A549 (cell line): Measurements from ENCODE around the gene PDE8A. TPM values are rescaled to one million over a fixed set of nuclear protein-coding genes. Genes with fewer than 3 reads are reported as not detected.

ENCODE experiments used
- ATAC-seq, 2 experiments: fragments of 200-7000 bp in 1 of 2; fragments of >200 bp in 1 of 2; cut with Nextera tagmentation in 1 of 2; cut with Tn5 transposase in 1 of 2; 3 replicates each; pipeline versions ENCODE4 v1.8.0 to v1.9.1; 2018 to 2020; ENCODE audit warnings: mild to moderate bottlenecking in 1 of 2, moderate library complexity in 1 of 2
- CTCF ChIA-PET: fragments of 300-600 bp; sonication (Branson Sonifier 250); formaldehyde crosslinking; extraction: SDS; loops from one replicate; lab custom pipeline; 2021; ENCODE audit warnings: antibody characterized with exemption, inconsistent platforms; lab: Yijun Ruan, JAX
- POLR2A ChIA-PET: fragments of 350-600 bp; formaldehyde crosslinking; extraction: SDS; loops from one replicate; lab custom pipeline; 2021; ENCODE audit warnings: antibody characterized with exemption, inconsistent platforms; lab: Yijun Ruan, JAX
- DNase-seq, 2 experiments: peaks; one replicate each; pipeline versions ENCODE4 v3.0.0 to v3.0.0-alpha.2; 2011 to 2016; ENCODE audit warnings: low read depth in 1 of 2, low spot score in 1 of 2
- FAIRE-seq: peaks from 2 replicates; lab custom pipeline; 2011; peaks lifted over from hg19 to GRCh38; lab: Jason Lieb, UNC
- H3K27ac ChIP-seq, 2 experiments: fragments of >200 bp; sonication (Bioruptor Twin); formaldehyde crosslinking; 3 replicates each; pipeline ENCODE4 v1.5.1; 2016 to 2017
- H3K4me1 ChIP-seq: fragments of >200 bp; sonication (Bioruptor Twin); formaldehyde crosslinking; 3 replicates; pipeline ENCODE4 v1.6.1; 2016
- H3K4me2 ChIP-seq: fragments of >200 bp; sonication (Bioruptor Twin); formaldehyde crosslinking; 3 replicates; pipeline ENCODE4 v1.6.1; 2016
- H3K4me3 ChIP-seq: fragments of >200 bp; sonication (Bioruptor Twin); formaldehyde crosslinking; 3 replicates; pipeline ENCODE4 v1.5.1; 2016
- H3K9me3 ChIP-seq: fragments of >200 bp; sonication (Bioruptor Twin); formaldehyde crosslinking; 3 replicates; pipeline ENCODE4 v1.6.1; 2016
- BHLHE40 ChIP-seq: IDR thresholded peaks from 2 replicates; pipeline ENCODE4 v1.6.1; 2012; ENCODE audit warnings: low read depth, low read length, inconsistent platforms
- CBX2 ChIP-seq: fragments of 200-600 bp; sonication (generic); IDR thresholded peaks from 2 replicates; pipeline ENCODE4 v1.6.1; 2016; ENCODE audit warnings: low read depth, mild to moderate bottlenecking, borderline replicate concordance
- CBX8 ChIP-seq: fragments of 200-600 bp; sonication (generic); IDR thresholded peaks from 2 replicates; pipeline ENCODE4 v1.6.1; 2016
- CEBPB ChIP-seq, 2 experiments: fragments of >200 bp in 1 of 2; sonication (Bioruptor Twin) in 1 of 2; formaldehyde crosslinking in 1 of 2; IDR thresholded peaks; 2 replicates each; pipeline ENCODE4 v1.6.1; 2012 to 2016
- CHD4 ChIP-seq: fragments of 200-600 bp; sonication (generic); IDR thresholded peaks from 2 replicates; pipeline ENCODE4 v1.6.1; 2016; ENCODE audit warnings: antibody characterized with exemption, mild to moderate bottlenecking, borderline replicate concordance
- EHF ChIP-seq: fragments of 250-450 bp; sonication (Bioruptor Pico); IDR thresholded peaks from 2 replicates; pipeline ENCODE4 v1.5.0; 2020; ENCODE audit warnings: mild to moderate bottlenecking
- FOXS1 ChIP-seq: fragments of 250-450 bp; sonication (Bioruptor Pico); IDR thresholded peaks from 2 replicates; pipeline ENCODE4 v1.5.0; 2020; ENCODE audit warnings: mild to moderate bottlenecking, moderate library complexity
- HEYL ChIP-seq: fragments of 250-450 bp; sonication (Bioruptor Pico); IDR thresholded peaks from 2 replicates; pipeline ENCODE4 v1.8.0; 2021; ENCODE audit warnings: mild to moderate bottlenecking, moderate library complexity
- HOXA7 ChIP-seq: fragments of 250-450 bp; sonication (Bioruptor Pico); IDR thresholded peaks from 2 replicates; pipeline ENCODE4 v1.5.0; 2020; ENCODE audit warnings: mild to moderate bottlenecking, moderate library complexity
- JUN ChIP-seq, 2 experiments: fragments of >200 bp; sonication (Bioruptor Twin); formaldehyde crosslinking; IDR thresholded peaks; 2 replicates in 1 of 2; 3 replicates in 1 of 2; pipeline ENCODE4 v1.6.1; 2016 to 2017
- MAFK ChIP-seq: fragments of 450-650 bp; IDR thresholded peaks from 2 replicates; pipeline ENCODE4 v1.6.1; 2014; ENCODE audit not compliant: partially characterized antibody
- MAZ ChIP-seq: fragments of 150-350 bp; IDR thresholded peaks from 2 replicates; pipeline ENCODE4 v1.6.1; 2014; ENCODE audit warnings: antibody characterized with exemption, low read depth, low read length, borderline replicate concordance
- PHF8 ChIP-seq: fragments of 200-600 bp; sonication (generic); IDR thresholded peaks from 2 replicates; pipeline ENCODE4 v1.6.1; 2016; ENCODE audit warnings: low read depth, mild to moderate bottlenecking, antibody characterized with exemption, moderate library complexity, borderline replicate concordance
- RNF2 ChIP-seq: fragments of 200-600 bp; sonication (generic); IDR thresholded peaks from 2 replicates; pipeline ENCODE4 v1.6.1; 2016; ENCODE audit warnings: low read depth, mild to moderate bottlenecking, antibody characterized with exemption, moderate library complexity, borderline replicate concordance
- SREBF2 ChIP-seq: fragments of 450-650 bp; IDR thresholded peaks from 2 replicates; pipeline ENCODE4 v1.6.1; 2014; ENCODE audit warnings: mild to moderate bottlenecking, moderate library complexity
- ZC3H11A ChIP-seq: fragments of 450-650 bp; IDR thresholded peaks from 2 replicates; pipeline ENCODE4 v1.6.1; 2014; ENCODE audit warnings: antibody characterized with exemption, mild to moderate bottlenecking
- ZNF302 ChIP-seq: fragments of 250-450 bp; sonication (Bioruptor Pico); IDR thresholded peaks from 2 replicates; pipeline ENCODE4 v1.9.0; 2021; ENCODE audit warnings: inconsistent platforms, mild to moderate bottlenecking, moderate library complexity
- ZSCAN20 ChIP-seq: fragments of 250-450 bp; sonication (Bioruptor Pico); IDR thresholded peaks from 2 replicates; pipeline ENCODE4 v1.8.0; 2022; ENCODE audit warnings: mild to moderate bottlenecking, moderate library complexity
- WGBS: methylation state at CpG from one replicate; pipeline ENCODE4 v1.1.6; 2017; ENCODE audit errors: missing lambda C conversion rate; 5-methylcytosine and 5-hydroxymethylcytosine counted together
- polyA plus RNA-seq, 4 experiments: library from polyadenylated mRNA; depleted of rRNA in 3 of 4; stranded (reverse); fragments of >200 nt; fragmentation: RNase III in 1 of 4; extraction: RNeasy Plus Mini Kit Qiagen cat#74134 plus additional on column Dnase treatment in 1 of 4; gene quantifications; 2 replicates in 3 of 4; 3 replicates in 1 of 4; pipeline ENCODE4 v1.2.3, GENCODE V29; 2011 to 2017
- TF ChIP-seq, protein P1 (sequence below): fragments of >200 bp; sonication (Bioruptor Twin); formaldehyde crosslinking; IDR thresholded peaks from 2 replicates; pipeline ENCODE4 v1.6.1; 2016
- TF ChIP-seq, protein P2 (sequence below): fragments of 250-450 bp; sonication (Bioruptor Pico); IDR thresholded peaks from 2 replicates; pipeline ENCODE4 v1.5.0; 2020; ENCODE audit warnings: low read depth, mild to moderate bottlenecking, moderate library complexity
- TF ChIP-seq, protein P3 (sequence below): fragments of >200 bp; sonication (Bioruptor Twin); formaldehyde crosslinking; IDR thresholded peaks from 3 replicates; pipeline ENCODE4 v1.5.1; 2016

Gene PDE8A
- polyA plus RNA-seq, 2 of the 4 experiments (the other 2 are of a cell fraction): 45.3 to 204 TPM

DNA sequence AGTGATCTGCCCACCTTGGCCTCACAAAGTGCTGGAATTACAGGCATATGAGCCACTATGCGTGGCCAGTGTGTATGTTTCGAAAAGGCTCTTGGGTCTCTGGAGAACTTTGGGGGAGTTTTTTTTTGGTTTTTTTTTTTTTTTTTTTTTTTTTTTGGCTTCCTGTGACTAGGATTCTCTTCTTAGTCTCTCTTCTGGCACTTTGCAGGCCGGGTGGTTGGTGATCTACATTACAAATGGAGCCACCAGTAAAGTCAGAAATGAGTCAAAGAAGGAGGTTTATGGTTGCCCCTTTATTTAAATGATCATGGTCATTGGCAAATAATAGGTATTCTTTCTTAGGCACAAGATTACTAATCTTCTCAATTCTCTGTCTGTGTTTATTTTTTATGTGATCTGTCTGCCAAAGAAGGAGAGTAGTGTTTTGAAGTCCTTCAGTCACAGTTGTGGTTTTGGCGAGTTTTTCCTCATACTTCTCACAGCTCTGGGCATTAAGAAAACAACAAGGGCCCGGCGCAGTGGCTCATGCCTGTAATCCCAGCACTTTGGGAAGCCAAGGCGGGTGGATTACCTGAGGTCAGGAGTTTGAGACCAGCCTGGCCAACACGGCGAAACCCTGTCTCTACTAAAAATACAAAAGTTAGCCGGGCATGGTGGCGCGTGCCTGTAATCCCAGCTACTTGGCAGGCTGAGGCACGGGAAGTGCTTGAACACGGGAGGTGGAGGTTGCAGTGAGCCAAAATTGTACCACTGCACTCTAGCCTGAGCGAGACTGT, 38.3 kb downstream of the PDE8A start:
- H3K4me1 ChIP-seq: peaks cover 44% of the 10 kb centered on the region
- ATAC-seq (no peak), DNase-seq (no peak), FAIRE-seq (no peak)
- ChIA-PET POLR2A (no interaction called here), CTCF (interaction anchor here (1.0 to 6.9 kb wide), 2 partner anchors 13 to 24 kb away, joined by 4 to 28 read pairs; no protein-coding TSS in a partner anchor)
- H3K9me3 ChIP-seq: no peaks in the 10 kb centered on the region
- no peak overlapping the region for H3K27ac ChIP-seq
- TF ChIP-seq MAZ (no peak), SREBF2 (no peak), JUN (IDR thresholded peaks at IDR 0.05) (no peak), HOXA7 (no peak), RNF2 (no peak), MAFK (no peak), ZSCAN20 (CRISPR knock-in tag) (no peak), HEYL (no peak), EHF (CRISPR knock-in tag) (no peak), PHF8 (no peak), CBX8 (no peak), CEBPB (IDR thresholded peaks at IDR 0.05) (no peak), CBX2 (no peak)
- TF ChIP-seq, protein P1, sequence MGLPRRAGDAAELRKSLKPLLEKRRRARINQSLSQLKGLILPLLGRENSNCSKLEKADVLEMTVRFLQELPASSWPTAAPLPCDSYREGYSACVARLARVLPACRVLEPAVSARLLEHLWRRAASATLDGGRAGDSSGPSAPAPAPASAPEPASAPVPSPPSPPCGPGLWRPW: no peak
- TF ChIP-seq, protein P2, sequence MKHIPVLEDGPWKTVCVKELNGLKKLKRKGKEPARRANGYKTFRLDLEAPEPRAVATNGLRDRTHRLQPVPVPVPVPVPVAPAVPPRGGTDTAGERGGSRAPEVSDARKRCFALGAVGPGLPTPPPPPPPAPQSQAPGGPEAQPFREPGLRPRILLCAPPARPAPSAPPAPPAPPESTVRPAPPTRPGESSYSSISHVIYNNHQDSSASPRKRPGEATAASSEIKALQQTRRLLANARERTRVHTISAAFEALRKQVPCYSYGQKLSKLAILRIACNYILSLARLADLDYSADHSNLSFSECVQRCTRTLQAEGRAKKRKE (CRISPR knock-in tag): no peak
- 93% methylated on average over 15 of the region's 15 CpGs for WGBS
- no peak overlapping the region for H3K4me3 ChIP-seq
- no peak overlapping the region for H3K4me2 ChIP-seq

DNA sequence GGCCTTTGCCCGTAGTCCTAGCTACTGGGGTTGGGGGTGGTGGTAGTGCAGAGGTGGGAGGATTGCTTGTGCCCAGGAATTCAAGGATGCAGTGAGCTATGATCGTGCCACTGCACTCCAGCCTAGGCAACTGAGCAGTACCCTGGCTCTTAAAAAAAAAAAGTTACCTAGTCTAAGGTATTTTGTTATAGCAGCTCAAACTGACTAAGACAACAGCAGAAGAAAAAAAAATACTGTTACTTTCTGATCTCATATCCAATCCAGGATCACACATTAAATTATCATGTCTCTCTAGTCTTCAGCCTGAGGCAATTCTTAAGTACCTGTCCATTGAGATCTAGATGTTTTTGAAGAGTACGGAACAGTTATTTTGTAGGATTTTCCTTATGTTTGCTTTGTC, 39.8 kb downstream of the PDE8A start:
- ATAC-seq (no peak), DNase-seq (no peak), FAIRE-seq (no peak)
- H3K4me1 ChIP-seq: peaks cover 44% of the 10 kb centered on the region
- 92% methylated on average over 3 of the region's 3 CpGs for WGBS
- no peaks in the 10 kb centered on the region for H3K9me3 ChIP-seq
- CTCF ChIA-PET: interaction anchor here (0.6 to 6.9 kb wide), 6 partner anchors 11 to 105 kb away, joined by 3 to 28 read pairs (median 6); no protein-coding TSS in a partner anchor
- no peak overlapping the region for H3K27ac ChIP-seq
- TF ChIP-seq ZC3H11A (no peak), FOXS1 (CRISPR knock-in tag) (no peak), EHF (CRISPR knock-in tag) (no peak), BHLHE40 (no peak), ZNF302 (no peak), PHF8 (no peak), CHD4 (no peak)
- TF ChIP-seq, protein P3, sequence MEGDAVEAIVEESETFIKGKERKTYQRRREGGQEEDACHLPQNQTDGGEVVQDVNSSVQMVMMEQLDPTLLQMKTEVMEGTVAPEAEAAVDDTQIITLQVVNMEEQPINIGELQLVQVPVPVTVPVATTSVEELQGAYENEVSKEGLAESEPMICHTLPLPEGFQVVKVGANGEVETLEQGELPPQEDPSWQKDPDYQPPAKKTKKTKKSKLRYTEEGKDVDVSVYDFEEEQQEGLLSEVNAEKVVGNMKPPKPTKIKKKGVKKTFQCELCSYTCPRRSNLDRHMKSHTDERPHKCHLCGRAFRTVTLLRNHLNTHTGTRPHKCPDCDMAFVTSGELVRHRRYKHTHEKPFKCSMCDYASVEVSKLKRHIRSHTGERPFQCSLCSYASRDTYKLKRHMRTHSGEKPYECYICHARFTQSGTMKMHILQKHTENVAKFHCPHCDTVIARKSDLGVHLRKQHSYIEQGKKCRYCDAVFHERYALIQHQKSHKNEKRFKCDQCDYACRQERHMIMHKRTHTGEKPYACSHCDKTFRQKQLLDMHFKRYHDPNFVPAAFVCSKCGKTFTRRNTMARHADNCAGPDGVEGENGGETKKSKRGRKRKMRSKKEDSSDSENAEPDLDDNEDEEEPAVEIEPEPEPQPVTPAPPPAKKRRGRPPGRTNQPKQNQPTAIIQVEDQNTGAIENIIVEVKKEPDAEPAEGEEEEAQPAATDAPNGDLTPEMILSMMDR: no peak
- POLR2A ChIA-PET: no interaction called here
- H3K4me2 ChIP-seq: no peak overlapping the region
- no peak overlapping the region for H3K4me3 ChIP-seq
